Stimulated activated CD4-positive, alpha-beta T cell treated with anti-CD3 and anti-CD28 coated beads, Interleukin-1b, Interleukin-23, amount 100 ng/mL, for 4 hours (primary cell): ENCODE results near the gene WDFY2.
"Not testable (repeated sequence)": the region's sequence is repeated elsewhere in the genome, so short reads cannot be mapped to it uniquely, and the experiment has no call there.

Experiments used
- DNase-seq, 2 donors: peaks; one replicate each; pipeline ENCODE4 v3.0.0-alpha.2; 2020; ENCODE audit warnings: low read depth in 2 of 2

The WDFY2 gene

DNA sequence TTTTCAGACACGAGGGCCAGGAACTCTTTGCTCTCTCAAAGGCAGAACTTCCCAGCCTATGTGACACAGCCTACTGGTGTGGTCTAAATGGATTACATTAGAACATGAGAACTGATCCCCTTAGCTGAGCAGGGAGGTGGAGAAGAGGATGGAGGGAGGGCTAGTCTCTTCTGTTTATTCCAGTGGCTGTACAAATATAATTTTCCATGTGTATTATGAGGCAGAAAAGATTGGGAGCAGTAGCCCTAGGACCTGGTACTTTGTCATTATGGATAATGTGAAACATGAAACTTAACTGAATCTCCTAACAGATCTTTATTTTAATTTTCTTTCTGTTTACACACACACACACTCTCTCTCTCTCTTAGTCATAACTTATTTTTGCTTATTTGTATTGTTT is 82.1 kb downstream of the WDFY2 start:
- no peak for DNase-seq

GRCh38 chr13:51666839-51667238 is 82.6 kb downstream of the WDFY2 start:
- DNase-seq, result no peak

DNA sequence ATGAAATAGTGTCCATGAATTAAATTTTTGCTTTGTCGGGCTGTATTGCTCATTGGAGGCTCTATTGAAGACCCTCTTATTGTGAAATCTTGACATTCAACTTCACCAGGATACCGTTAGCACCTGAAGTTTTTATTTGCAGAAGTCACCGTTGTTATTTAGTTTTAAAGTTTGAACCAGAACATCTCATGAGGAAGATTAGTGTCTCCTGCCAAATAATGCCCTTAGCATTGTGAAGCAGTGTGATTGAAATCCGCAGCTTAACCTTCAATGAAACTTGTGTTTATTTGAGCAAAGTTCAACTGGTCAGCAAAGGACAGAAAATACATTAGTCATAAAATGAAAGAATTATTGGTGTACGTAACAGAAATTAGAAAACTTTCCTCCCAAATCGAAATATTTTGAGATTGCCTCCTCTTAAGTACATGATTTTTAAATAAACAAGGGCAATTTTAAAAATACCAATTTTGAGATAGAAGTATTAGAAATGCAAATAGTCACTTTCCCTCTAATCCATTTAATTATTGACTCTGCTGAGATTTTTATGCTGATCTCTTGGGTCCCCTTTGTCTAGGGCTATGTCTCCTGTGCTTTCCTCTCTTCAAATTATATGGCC is 84.4 kb downstream of the WDFY2 start:
- DNase-seq, result no peak

DNA sequence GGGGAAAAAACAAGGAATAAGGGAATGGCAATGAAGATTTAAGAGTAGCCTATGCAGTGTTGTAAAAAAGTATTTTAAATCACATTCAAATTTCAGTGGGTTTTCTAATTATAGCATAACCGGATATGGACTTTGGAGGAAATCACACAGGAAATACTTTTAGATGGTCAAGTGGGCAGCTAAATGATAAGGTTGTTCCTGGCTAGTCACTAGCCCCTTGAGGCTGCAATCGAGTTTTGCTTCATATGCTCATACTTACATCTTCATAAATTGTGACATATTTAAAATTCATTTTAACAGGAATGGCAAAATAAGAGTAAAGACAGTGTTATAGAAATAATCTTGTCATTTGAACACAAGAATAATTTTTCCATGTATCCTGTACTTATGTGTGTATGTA is 88.9 kb downstream of the WDFY2 start:
- no peak for DNase-seq

- no peak for DNase-seq
Observed at GRCh38 chr13:51674276-51674675, 90.0 kb downstream of the WDFY2 start.

DNA sequence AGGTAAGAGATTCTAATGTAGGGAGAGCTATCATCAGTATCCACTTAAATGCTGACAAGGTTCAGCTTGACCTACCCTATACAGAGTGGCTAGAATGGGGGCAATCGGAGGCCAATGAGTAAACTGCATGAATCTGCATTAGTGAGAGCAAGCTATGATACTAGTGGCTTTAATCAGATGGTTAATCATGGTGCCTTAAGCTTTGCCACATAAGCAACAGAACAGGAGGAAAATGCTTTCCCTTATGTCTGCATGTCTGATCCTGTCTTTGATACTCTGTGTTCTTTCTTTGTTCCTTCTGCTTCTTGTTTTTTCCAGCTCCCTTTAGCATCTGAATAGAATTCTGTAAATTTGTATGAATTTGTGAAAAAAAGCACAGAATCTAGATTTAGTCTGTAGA is 91.1 kb downstream of the WDFY2 start:
- no peak for DNase-seq

- DNase-seq, result no peak
Observed at GRCh38 chr13:51675877-51676276, 91.6 kb downstream of the WDFY2 start.

- no peak for DNase-seq
Observed at GRCh38 chr13:51676739-51677138, 92.5 kb downstream of the WDFY2 start.

DNA sequence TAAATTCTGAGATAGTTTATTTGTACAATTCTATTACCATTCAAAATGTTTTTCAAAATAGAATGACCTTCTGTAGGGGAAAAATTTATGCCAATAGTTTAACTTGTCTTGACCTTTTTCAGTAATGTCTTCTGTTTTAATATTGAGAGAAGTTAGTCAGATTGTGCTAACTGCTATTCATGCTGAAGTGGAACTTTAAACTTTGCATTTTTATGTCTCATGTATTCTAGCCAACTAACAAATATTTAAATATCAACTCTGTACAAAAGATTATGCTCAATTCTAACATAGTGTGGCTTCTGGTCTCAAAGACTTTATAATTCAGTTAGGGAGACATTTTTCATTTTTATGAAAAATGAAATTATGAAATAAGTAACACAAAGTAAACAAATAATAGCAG is 94.2 kb downstream of the WDFY2 start:
- no peak for DNase-seq

DNA sequence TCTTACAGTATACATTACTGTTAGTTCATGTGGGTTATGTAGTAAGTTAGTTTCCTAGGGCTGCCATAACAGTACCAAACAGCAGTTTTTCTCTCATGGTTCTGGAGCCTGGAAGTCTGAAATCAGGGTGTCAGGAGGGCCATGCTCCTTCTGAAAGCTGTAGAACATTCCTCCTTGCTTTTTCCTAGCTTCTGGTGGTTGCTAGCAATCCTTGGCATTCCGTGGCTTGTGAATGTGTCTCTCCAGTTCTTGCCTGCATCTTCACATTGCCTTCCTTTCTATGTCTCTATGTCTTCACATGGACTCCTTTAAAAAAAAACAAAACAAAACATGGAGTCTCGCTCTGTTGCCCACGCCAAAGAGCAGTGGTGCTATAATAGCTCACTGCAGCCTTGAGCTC is 95.4 kb downstream of the WDFY2 start:
- no peak for DNase-seq

GRCh38 chr13:51681037-51681678 is 96.9 kb downstream of the WDFY2 start:
- no peak for DNase-seq

- DNase-seq, result no peak
Observed at GRCh38 chr13:51682686-51683085, 98.4 kb downstream of the WDFY2 start.

GRCh38 chr13:51683597-51683996 is 99.3 kb downstream of the WDFY2 start:
- no peak for DNase-seq

- DNase-seq, result no peak
Observed at GRCh38 chr13:51684076-51684475, 99.8 kb downstream of the WDFY2 start.

DNA sequence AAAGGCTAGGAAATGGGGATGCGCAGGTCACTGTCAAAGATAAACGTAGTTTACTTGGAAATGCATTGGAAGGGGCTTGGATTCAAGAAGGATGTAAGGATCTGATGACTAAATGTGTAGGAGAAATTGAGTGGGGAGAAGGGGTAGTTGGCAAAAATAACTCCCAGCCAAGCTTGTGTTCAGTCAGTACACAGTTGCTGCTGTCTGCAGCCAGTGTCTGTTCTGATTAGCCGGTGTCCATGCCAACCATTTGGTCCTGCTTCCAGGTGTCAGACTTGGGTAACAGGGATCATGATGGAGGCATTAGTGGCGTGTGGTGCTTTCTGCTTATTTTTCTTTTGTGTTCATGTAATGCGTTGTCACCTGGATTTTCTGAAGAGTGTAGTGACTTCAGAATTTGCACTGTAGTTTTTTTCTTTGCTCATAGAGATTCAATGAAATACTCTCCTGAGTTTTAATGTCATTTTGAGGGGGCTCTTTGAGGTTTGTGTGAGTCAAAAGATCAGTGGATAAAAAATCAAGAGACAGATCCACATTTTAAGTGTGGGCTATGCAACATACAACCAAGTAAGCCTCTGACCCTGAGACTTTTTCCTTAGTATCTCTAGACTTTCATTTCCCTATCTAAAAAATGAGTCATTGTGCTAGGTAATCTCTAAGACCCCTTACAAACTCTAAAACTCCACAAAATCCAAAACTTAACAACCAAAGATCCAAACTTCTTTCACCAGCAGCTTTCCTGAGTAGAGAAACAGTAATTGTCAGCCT is 103.9 kb downstream of the WDFY2 start:
- no peak for DNase-seq

- DNase-seq, result no peak
Observed at GRCh38 chr13:51688937-51689662, 104.8 kb downstream of the WDFY2 start.

GRCh38 chr13:51689663-51689996 is 105.4 kb downstream of the WDFY2 start:
- no peak for DNase-seq

GRCh38 chr13:51695677-51696076 is 111.4 kb downstream of the WDFY2 start:
- not testable (repeated sequence) for DNase-seq

DNA sequence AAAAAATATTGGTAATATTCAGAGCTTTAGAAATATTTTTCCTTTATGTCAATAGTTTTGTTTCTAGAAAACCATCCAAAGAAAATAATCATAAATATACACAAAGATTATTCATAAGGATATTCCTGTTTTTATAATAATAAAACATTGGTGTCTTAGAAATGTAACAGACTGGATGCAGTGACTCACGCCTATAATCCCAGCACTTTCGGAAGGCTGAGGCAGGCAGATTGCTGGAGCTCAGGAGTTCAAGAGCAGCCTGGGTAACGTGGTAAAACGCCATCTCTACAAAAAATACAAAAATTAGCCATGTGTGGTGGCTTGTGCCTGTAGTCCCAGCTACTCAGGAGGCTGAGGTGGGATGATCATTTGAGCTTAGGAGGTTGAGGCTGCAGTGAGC is 112.9 kb downstream of the WDFY2 start:
- DNase-seq, result no peak

DNA sequence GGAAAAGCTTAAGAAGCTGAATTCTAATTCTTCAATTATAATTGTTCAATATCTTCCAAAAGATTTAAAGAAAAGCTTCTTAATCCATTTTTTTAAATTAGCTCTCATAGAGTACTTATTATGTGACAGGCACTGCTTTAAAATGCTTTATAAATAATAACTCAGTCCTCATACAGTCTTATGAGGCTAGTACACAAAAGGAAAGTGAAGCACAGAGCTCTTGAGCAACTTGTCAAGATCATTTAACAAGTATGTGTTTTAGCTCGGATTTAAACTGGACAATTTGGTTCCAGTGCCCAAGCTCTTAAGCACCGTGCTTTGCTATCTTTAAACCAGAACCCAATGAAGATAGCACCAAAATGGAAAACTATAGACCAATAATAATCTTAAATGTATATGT is 113.6 kb downstream of the WDFY2 start:
- no peak for DNase-seq

- no peak for DNase-seq
Observed at GRCh38 chr13:51698352-51698751, 114.1 kb downstream of the WDFY2 start.
